T1000 (cell line): ENCODE data around the gene SPTBN2.

ENCODE experiments used
- DNase-seq: peaks from one replicate; lab custom pipeline; 2025; ENCODE audit warnings: mixed read lengths; lab: John Stamatoyannopoulos, UW

Gene SPTBN2

DNA sequence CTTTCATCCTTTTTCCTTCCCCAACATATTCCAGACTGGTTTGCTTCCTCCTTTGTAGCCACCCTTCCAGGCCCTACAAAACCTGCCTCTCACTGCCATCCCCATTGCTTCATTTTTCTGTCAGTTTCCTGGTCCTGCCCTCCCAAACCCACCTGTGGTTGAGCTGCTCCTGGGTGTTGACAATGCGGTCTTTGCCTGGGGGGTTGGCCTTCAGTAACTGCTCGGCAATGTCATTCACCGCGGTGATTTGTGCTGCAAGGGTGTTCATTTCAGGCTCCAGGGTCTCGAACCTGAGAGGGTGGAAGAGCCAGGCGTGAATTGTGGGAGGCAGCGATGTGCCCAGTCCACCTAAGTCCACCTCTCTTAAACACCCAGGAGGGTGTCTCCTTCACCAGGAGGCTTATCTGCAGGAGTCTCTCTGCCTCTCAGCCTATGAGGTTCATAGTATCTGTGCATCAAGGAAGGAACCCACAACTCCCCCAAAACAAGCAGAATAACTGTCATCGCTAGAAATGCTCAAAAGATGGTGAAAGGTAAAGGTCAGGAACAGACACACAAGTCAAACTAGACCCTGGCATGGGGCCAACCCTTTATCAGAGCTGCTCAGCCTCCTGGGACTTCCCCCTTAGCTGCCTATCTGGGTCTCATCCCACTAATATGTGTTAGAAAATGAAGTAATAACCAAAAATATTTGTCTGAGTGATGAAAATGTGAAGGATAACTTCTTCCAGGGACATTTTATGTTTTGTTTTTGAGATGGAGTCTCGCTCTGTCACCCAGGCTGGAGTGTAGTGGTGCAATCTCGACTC is 27.4 kb downstream of the SPTBN2 start:
- DNase-seq, result no peak

GRCh38 chr11:66700742-66701141 is 28.3 kb downstream of the SPTBN2 start:
- DNase-seq, result no peak

DNA sequence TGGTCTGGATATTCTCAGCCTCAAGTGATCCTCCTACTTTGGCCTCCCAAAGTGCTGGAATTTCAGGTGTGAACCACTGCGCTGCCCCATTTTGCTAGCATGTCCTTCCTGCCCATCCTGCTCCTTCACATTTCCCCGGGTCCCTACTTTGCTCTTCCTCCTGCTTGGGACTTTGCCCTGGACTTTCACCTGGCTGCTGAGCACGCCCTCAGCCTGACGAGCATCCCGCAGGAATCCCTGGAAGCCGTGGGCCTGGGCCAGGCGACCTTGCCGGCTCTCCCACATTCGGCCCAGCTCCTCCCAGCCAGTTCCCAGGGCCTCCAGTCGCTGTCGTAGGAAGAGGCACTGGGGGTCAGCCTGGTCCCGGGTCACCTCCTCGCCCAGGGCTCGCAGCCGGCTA is 28.7 kb downstream of the SPTBN2 start:
- DNase-seq, result no peak

- no peak for DNase-seq
Measured at GRCh38 chr11:66698491-66698890, 30.5 kb downstream of the SPTBN2 start.

- DNase-seq, result no peak
Measured at GRCh38 chr11:66697988-66698387, 31.0 kb downstream of the SPTBN2 start.

DNA sequence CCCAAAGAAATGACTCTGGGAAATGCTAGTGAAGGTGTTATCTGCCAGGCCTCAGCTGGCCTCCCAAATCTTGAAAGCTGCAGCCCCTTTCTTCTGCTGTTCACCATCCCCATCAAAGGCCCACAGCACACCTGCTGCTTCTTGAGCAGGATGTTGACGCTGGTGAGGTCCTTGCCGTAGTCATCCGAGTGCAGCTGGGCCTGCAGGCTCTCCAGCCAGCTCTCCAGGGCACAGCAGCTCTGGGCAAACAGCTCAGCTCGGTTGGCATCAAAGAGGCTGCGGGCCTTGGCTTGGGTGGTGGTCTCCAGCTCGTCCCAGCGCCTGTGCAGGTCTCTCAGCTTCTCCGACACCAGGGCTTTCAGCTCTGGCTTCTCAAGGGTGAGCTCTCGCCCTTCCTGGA is 32.9 kb downstream of the SPTBN2 start:
- no peak for DNase-seq

DNA sequence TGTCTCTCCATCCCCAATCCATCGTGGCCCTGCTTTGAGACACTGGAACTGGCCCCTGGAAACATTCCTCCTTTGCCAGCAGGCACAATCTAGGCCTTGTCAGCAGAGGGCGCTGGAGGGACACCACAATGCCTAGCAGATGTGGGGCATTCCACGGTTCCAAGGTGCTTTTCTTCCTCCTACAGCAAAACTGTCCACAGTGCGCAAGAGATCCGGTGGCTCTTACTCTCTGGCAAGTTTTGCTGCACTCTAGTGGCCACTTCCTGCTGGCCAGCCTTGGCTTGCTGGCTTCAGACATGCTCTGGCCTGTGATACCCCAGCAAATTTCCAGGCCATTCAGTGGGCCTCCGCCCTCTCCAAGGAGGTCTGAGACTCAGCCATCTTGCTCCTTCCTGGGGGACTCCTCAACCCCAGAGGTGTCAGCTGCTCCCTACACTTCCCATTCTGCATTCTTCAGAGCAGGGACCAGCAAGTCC is 34.2 kb downstream of the SPTBN2 start:
- peak; percentile 83 for DNase-seq

- DNase-seq, result no peak
Measured at GRCh38 chr11:66694056-66694410, 35.0 kb downstream of the SPTBN2 start.

GRCh38 chr11:66693356-66694055 is 35.5 kb downstream of the SPTBN2 start:
- DNase-seq, result no peak

- DNase-seq, result no peak
Measured at GRCh38 chr11:66692871-66693331, 36.1 kb downstream of the SPTBN2 start.

GRCh38 chr11:66692446-66692845 is 36.6 kb downstream of the SPTBN2 start:
- no peak for DNase-seq

DNA sequence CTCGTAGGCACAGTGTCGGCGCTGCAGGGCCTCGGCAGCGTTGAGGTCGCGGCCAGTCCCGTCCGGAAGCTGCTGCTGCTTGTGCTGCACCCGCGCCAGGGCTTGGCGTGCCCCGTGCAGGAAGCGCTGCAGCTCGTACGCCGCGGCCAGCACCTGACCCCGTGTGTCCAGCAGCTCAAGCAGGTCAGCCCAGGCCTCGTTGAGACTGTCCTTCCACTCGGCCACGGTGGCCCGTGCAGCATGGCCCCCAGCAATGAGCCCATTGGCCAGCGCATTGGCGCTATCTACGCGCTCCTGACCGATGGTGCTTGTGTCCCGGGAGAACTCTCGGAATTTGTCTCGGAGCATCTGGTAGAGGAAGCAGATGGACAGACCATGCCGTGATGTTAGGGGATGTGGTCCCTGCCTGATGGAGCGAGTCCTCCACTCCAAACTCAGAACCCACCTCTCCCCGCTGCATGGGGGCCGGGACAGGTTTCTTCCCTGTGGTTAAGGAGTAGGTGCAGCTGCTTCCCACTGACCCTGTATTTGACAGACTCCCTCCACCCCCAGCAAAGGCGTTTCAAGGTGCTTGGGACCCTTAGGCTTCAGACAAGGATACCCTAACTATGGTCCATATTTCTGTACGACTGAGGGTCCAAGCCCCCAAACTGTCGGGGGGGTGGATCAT is 37.6 kb downstream of the SPTBN2 start:
- DNase-seq, result no peak

DNA sequence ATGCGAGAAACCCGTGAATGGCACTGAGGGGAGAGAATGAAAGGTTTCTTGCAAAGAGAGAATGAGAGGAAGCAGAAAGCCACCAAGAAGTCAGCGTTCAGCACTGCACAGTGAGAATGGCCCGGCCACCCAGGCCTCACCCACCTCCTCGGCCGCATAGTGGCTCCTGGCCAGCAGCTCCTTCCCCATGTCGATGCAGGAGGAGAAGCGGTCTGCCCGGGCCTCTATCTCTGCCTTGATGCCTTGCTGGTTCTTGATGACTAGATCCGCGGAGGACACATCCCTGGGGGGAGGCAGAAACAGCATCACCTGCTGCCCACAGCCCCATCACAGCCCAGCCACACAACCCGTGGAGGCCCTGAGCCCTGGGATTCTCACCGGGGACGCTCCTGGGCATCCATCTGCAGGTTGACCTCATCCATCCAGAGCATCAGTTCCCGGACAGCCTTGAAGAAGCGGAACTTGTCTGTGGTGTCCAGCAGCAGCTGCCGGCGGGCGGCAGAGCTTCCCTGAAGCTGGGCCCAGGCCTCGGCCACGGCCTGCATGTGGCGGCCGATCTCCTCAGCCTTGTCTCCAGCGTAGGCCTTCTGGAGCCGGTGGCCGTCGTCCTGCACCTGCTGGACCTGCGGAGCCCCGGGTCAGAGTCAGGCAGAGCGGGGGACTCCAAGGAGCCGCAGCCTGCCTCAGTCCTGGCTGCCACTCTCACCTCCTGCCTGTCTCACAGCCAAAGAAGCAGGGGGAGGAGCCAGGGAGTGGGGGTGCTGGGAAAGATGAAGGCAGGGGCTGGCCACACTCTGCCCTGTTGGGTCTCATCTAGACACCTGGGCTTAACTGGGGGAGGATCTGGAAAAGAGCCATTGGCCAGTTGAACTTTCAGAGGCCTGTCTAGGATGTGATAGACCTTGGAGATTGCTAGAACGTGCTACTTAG is 39.1 kb downstream of the SPTBN2 start:
- no peak for DNase-seq

- no peak for DNase-seq
Measured at GRCh38 chr11:66688561-66689534, 40.2 kb downstream of the SPTBN2 start.

- DNase-seq, result no peak
Measured at GRCh38 chr11:66687831-66688281, 41.2 kb downstream of the SPTBN2 start.

DNA sequence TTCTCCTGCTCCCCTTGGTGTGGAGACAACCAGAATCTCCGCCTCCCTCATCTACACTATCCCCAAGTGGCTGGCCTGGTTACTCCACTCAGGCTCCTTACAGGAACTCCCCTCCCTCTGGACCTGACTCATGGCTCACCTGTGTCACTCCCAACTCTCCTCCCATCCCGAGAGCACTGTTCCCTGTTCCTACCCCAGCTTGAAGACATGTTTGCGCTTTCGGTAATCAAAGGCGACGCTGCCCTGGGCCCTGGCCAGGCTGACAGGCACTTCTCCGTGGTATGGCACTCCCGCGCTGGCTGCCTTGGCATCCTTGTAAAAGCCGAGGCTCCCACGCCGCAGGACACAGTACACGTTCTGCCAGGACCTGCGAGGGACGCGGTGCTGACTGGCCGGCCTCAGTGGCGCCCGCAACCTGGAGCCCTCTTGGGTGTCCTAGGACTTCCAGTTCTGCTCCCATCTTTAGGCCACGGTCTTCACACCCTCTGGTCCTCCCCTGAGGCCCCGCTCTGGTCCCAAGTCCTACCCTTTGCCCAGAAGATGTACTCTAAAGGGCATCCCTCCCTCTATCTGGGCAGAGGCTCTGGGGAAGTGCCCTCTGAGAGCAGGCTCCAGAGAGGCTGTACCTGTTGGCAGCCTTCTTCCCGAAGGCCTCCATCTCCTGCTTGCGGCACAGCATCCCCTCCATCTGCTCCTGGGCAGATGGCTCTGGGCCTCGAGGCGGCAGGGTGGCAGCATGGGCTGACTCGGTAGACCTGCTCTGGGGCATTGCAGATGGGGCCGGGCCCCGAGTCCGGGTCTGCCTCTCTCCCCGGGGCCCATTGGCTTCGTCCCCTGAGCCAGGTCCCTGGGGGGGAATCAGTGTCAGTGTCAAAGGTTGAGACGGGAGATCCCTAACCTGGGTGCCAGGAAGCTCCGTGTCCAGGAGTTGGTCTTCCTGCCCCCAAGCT is 41.9 kb downstream of the SPTBN2 start:
- DNase-seq, result no peak

- no peak for DNase-seq
Measured at GRCh38 chr11:66686100-66686785, 42.8 kb downstream of the SPTBN2 start.

GRCh38 chr11:66685276-66686099 is 43.5 kb downstream of the SPTBN2 start:
- DNase-seq, result no peak
